Osteoblast (primary cell): ENCODE measurements around the gene ABLIM1. TPM values are rescaled to one million over a fixed set of nuclear protein-coding genes. Genes with fewer than 3 reads are reported as not detected.

ENCODE experiments used
- DNase-seq: peaks from one replicate; pipeline ENCODE4 v3.0.0; 2011; ENCODE audit warnings: low spot score, mixed read lengths; ENCODE audit not compliant: insufficient read length; ENCODE audit errors: missing footprints
- H2AFZ ChIP-seq: 2 replicates; pipeline ENCODE4 v1.6.0; 2011; ENCODE audit warnings: mild to moderate bottlenecking, low read length
- H3K27ac ChIP-seq: 2 replicates; pipeline ENCODE4 v1.5.1; 2011; ENCODE audit warnings: mild to moderate bottlenecking, low read depth, low read length, moderate library complexity
- H3K27me3 ChIP-seq: 2 replicates; pipeline ENCODE4 v1.6.0; 2012; ENCODE audit warnings: mild to moderate bottlenecking, control low read depth, inconsistent platforms, low read length, moderate library complexity; ENCODE audit not compliant: insufficient read depth
- H3K36me3 ChIP-seq: 2 replicates; pipeline ENCODE4 v1.5.1; 2011; ENCODE audit warnings: mild to moderate bottlenecking, low read length, control low read depth, moderate library complexity; ENCODE audit not compliant: insufficient read depth
- H3K4me1 ChIP-seq: 2 replicates; pipeline ENCODE4 v1.5.1; 2011; ENCODE audit warnings: mild to moderate bottlenecking, low read length, control low read depth, moderate library complexity; ENCODE audit not compliant: insufficient read depth
- H3K4me2 ChIP-seq: 2 replicates; pipeline ENCODE4 v1.6.0; 2011; ENCODE audit warnings: mild to moderate bottlenecking, low read length; ENCODE audit not compliant: insufficient read depth
- H3K4me3 ChIP-seq: fragments of 200-600 bp; sonication (generic); 3 replicates; pipeline ENCODE4 v1.5.1; 2012; ENCODE audit warnings: mild to moderate bottlenecking, low read length, inconsistent platforms; ENCODE audit not compliant: insufficient read depth
- H3K79me2 ChIP-seq: 2 replicates; pipeline ENCODE4 v1.6.0; 2012; ENCODE audit warnings: mild to moderate bottlenecking, low read length, control low read depth, inconsistent platforms; ENCODE audit not compliant: insufficient read depth
- H3K9me3 ChIP-seq: 2 replicates; pipeline ENCODE4 v1.5.1; 2011; ENCODE audit warnings: low read depth, low read length, control low read depth
- H4K20me1 ChIP-seq: 2 replicates; pipeline ENCODE4 v1.6.0; 2012; ENCODE audit warnings: mild to moderate bottlenecking, low read length, control low read depth; ENCODE audit not compliant: insufficient read depth
- CTCF ChIP-seq: IDR thresholded peaks from 2 replicates; pipeline ENCODE4 v1.5.1; 2011; ENCODE audit warnings: mild to moderate bottlenecking, low read depth, low read length, moderate library complexity; ENCODE audit errors: extremely low read depth
- total RNA-seq: library from RNA; depleted of rRNA; stranded (reverse); fragments of >200 nt; gene quantifications from 2 replicates; pipeline ENCODE4 v1.2.3, GENCODE V29; 2012

ABLIM1 gene
- total RNA-seq, 1 donor, result 11.2 TPM

GRCh38 chr10:114686013-114686412, 27.9 kb upstream of the ABLIM1 start:
- H3K36me3 ChIP-seq, result no peaks in the 10 kb centered on the region
- peaks cover 17% of the 10 kb centered on the region for H3K4me1 ChIP-seq
- peaks cover 10% of the 10 kb centered on the region for H3K27me3 ChIP-seq
- H4K20me1 ChIP-seq, result no peaks in the 10 kb centered on the region
- no peaks in the 10 kb centered on the region for H3K79me2 ChIP-seq
- no peak for DNase-seq
- no peak for TF ChIP-seq CTCF
- no peak overlapping the region for H3K27ac ChIP-seq
- H3K4me2 ChIP-seq, result no peak overlapping the region
- no peak overlapping the region for H3K4me3 ChIP-seq
- no peak overlapping the region for H2AFZ ChIP-seq
- H3K9me3 ChIP-seq, result no peaks in the 10 kb centered on the region

GRCh38 chr10:114685456-114685855, 27.4 kb upstream of the ABLIM1 start:
- no peak overlapping the region for H3K4me3 ChIP-seq
- peaks cover 16% of the 10 kb centered on the region for H3K4me1 ChIP-seq
- H3K4me2 ChIP-seq, result peak overlapping the region; percentile 60
- no peaks in the 10 kb centered on the region for H3K36me3 ChIP-seq
- peaks cover 8% of the 10 kb centered on the region for H3K27me3 ChIP-seq
- no peak for DNase-seq
- TF ChIP-seq CTCF, result no peak
- no peaks in the 10 kb centered on the region for H3K9me3 ChIP-seq
- no peaks in the 10 kb centered on the region for H4K20me1 ChIP-seq
- no peak overlapping the region for H2AFZ ChIP-seq
- H3K27ac ChIP-seq, result peak overlapping the region; percentile 53
- H3K79me2 ChIP-seq, result no peaks in the 10 kb centered on the region

GRCh38 chr10:114684822-114685209, 26.7 kb upstream of the ABLIM1 start:
- Histone ChIP-seq H4K20me1 (no peaks in the 10 kb centered on the region), H3K9me3 (no peaks in the 10 kb centered on the region), H3K4me3 (no peak overlapping the region), H2AFZ (no peak overlapping the region), H3K36me3 (no peaks in the 10 kb centered on the region), H3K79me2 (no peaks in the 10 kb centered on the region), H3K27ac (peak overlapping the region; percentile 53), H3K27me3 (peaks cover 8% of the 10 kb centered on the region), H3K4me2 (peak overlapping the region; percentile 60), H3K4me1 (peaks cover 16% of the 10 kb centered on the region)
- DNase-seq, result no peak
- no peak for TF ChIP-seq CTCF

- no peak for DNase-seq
- no peaks in the 10 kb centered on the region for H3K79me2 ChIP-seq
- H3K27me3 ChIP-seq, result peaks cover 8% of the 10 kb centered on the region
- no peak overlapping the region for H2AFZ ChIP-seq
- H3K36me3 ChIP-seq, result no peaks in the 10 kb centered on the region
- no peaks in the 10 kb centered on the region for H4K20me1 ChIP-seq
- H3K9me3 ChIP-seq, result no peaks in the 10 kb centered on the region
- no peak overlapping the region for H3K4me3 ChIP-seq
- H3K27ac ChIP-seq, result peak overlapping the region; percentile 53
- TF ChIP-seq CTCF, result no peak
- peak overlapping the region; percentile 60 for H3K4me2 ChIP-seq
- H3K4me1 ChIP-seq, result peaks cover 16% of the 10 kb centered on the region
Observed at GRCh38 chr10:114684084-114684821, 26.2 kb upstream of the ABLIM1 start.
